ENCODE measurements around the gene FRMPD3.

DNA sequence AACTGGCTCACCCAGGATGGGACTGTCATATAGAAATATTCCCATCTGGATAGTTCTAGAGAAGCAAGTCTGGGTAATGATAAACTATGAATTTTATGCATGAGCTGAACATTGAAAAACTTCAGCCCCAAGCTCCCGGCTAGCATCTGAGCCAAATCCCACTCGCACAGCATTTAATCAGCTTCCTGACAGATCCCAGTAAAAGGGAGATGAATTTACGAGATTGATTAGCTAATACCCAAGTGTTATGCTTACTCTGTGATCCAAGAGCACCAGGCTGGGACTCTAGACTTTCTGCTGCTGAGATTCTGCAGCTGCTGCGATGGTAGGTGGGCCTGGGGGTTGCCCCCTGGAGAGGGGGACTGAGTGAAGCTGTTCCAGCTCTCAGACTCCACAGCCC is 28.0 kb downstream of the FRMPD3 start:
- TF ChIP-seq, protein P1, sequence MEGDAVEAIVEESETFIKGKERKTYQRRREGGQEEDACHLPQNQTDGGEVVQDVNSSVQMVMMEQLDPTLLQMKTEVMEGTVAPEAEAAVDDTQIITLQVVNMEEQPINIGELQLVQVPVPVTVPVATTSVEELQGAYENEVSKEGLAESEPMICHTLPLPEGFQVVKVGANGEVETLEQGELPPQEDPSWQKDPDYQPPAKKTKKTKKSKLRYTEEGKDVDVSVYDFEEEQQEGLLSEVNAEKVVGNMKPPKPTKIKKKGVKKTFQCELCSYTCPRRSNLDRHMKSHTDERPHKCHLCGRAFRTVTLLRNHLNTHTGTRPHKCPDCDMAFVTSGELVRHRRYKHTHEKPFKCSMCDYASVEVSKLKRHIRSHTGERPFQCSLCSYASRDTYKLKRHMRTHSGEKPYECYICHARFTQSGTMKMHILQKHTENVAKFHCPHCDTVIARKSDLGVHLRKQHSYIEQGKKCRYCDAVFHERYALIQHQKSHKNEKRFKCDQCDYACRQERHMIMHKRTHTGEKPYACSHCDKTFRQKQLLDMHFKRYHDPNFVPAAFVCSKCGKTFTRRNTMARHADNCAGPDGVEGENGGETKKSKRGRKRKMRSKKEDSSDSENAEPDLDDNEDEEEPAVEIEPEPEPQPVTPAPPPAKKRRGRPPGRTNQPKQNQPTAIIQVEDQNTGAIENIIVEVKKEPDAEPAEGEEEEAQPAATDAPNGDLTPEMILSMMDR (conservative IDR thresholded peaks at IDR 0.05), result no peak
- TF ChIP-seq EZH2 (IDR thresholded peaks at IDR 0.05; ENCODE audit: low read depth), result no peak
